Uterus (tissue), 4 donors: ENCODE results near the gene LLGL2. TPM values are rescaled to one million over a fixed set of nuclear protein-coding genes. Genes with fewer than 3 reads are reported as not detected.

Experiments
- DNase-seq, 2 donors: peaks; one replicate each; pipeline ENCODE4 v3.0.0-alpha.2; 2019 to 2020
- H3K27ac ChIP-seq, 2 donors: fragments of 200-600 bp; sonication (generic); 1 replicate in 1 of 2; 2 replicates in 1 of 2; pipeline ENCODE4 v1.5.1; 2016 to 2018
- H3K27me3 ChIP-seq, 2 donors: fragments of 200-600 bp; sonication (generic); one replicate each; pipeline ENCODE4 v1.5.1; 2018 to 2019; ENCODE audit warnings: control low read depth in 1 of 2
- H3K36me3 ChIP-seq, 2 donors: fragments of 200-600 bp; sonication (generic); one replicate each; pipeline ENCODE4 v1.5.1; 2019; ENCODE audit warnings: control low read depth in 1 of 2
- H3K4me1 ChIP-seq, 2 donors: fragments of 200-600 bp; sonication (generic); one replicate each; pipeline ENCODE4 v1.5.1; 2018 to 2019; ENCODE audit warnings: control low read depth in 1 of 2
- H3K4me3 ChIP-seq, 2 donors: fragments of 200-600 bp; sonication (generic); 1 replicate in 1 of 2; 2 replicates in 1 of 2; pipeline ENCODE4 v1.5.1; 2018 to 2019; ENCODE audit warnings: mild to moderate bottlenecking in 1 of 2
- H3K9me3 ChIP-seq, 2 donors: fragments of 200-600 bp; sonication (generic); one replicate each; pipeline ENCODE4 v1.5.1; 2019; ENCODE audit warnings: control low read depth in 1 of 2
- POLR2A ChIP-seq, 2 donors: fragments of 450-650 bp; IDR thresholded peaks; one replicate each; pipeline ENCODE4 v1.6.1; 2016; ENCODE audit warnings: antibody characterized with exemption in 2 of 2, mild to moderate bottlenecking in 1 of 2, moderate library complexity in 1 of 2
- intact Hi-C: fragments of 100-400 bp; cut with DNase I; formaldehyde crosslinking; loops from one replicate; pipeline ENCODE4 v1.15.1; 2023; ENCODE audit warnings: low total_unique reads
- total RNA-seq, 4 donors: library from RNA; depleted of rRNA in 3 of 4; stranded (reverse); fragments of >200 nt in 3 of 4; gene quantifications; one replicate each; pipeline versions ENCODE4 v1.1.0 to v1.2.4, GENCODE V29; 2014 to 2023
- TF ChIP-seq, protein P1 (sequence below), 4 experiments: fragments of 200-600 bp in 2 of 4; fragments of 450-650 bp in 2 of 4; sonication (generic) in 2 of 4; IDR thresholded peaks; one replicate each; pipeline ENCODE4 v1.5.1; 2016 to 2019; ENCODE audit warnings: antibody characterized with exemption in 4 of 4, mild to moderate bottlenecking in 2 of 4, moderate library complexity in 1 of 4
- donor health status: DM: yes; HTN: yes; CAD: no.

LLGL2 gene
- total RNA-seq, 4 donors from 2014 or later = 3.1 to 31.9 (median 14.0) TPM

DNA sequence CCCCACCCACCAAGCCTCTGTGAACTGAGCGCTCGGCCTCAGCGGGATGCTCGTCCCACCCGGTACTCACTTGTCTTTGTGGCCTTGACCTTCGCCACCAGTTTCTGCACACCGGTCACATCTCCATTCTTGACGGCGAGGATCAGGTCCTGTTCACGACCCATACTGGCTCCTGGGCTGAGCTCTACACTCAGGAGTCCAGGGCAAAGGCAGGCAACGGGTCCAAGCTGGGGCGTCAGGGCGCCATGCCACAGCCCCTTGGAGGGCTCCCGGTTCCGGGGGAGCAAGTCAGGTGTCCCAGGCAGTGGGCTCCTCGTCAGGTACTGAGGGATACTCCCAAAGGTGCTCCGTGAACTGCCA lies 11.9 kb upstream of the LLGL2 start:
- no peaks in the 10 kb centered on the region for H3K9me3 ChIP-seq
- no peaks in the 10 kb centered on the region for H3K27me3 ChIP-seq
- H3K4me1 ChIP-seq = peaks cover 7 to 27% of the 10 kb centered on the region in 2 donors
- intact Hi-C loops = no loop called here
- H3K4me3 ChIP-seq = peak overlapping the region; percentile 66 to 85
- DNase-seq = peak in 1 of 2 donors; percentile 23
- H3K27ac ChIP-seq = peak overlapping the region; percentile 91 to 93
- no peak for TF ChIP-seq POLR2A (IDR thresholded peaks at IDR 0.05)
- TF ChIP-seq, protein P1, sequence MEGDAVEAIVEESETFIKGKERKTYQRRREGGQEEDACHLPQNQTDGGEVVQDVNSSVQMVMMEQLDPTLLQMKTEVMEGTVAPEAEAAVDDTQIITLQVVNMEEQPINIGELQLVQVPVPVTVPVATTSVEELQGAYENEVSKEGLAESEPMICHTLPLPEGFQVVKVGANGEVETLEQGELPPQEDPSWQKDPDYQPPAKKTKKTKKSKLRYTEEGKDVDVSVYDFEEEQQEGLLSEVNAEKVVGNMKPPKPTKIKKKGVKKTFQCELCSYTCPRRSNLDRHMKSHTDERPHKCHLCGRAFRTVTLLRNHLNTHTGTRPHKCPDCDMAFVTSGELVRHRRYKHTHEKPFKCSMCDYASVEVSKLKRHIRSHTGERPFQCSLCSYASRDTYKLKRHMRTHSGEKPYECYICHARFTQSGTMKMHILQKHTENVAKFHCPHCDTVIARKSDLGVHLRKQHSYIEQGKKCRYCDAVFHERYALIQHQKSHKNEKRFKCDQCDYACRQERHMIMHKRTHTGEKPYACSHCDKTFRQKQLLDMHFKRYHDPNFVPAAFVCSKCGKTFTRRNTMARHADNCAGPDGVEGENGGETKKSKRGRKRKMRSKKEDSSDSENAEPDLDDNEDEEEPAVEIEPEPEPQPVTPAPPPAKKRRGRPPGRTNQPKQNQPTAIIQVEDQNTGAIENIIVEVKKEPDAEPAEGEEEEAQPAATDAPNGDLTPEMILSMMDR (IDR thresholded peaks at IDR 0.05) = no peak
- H3K36me3 ChIP-seq = no peaks in the 10 kb centered on the region

DNA sequence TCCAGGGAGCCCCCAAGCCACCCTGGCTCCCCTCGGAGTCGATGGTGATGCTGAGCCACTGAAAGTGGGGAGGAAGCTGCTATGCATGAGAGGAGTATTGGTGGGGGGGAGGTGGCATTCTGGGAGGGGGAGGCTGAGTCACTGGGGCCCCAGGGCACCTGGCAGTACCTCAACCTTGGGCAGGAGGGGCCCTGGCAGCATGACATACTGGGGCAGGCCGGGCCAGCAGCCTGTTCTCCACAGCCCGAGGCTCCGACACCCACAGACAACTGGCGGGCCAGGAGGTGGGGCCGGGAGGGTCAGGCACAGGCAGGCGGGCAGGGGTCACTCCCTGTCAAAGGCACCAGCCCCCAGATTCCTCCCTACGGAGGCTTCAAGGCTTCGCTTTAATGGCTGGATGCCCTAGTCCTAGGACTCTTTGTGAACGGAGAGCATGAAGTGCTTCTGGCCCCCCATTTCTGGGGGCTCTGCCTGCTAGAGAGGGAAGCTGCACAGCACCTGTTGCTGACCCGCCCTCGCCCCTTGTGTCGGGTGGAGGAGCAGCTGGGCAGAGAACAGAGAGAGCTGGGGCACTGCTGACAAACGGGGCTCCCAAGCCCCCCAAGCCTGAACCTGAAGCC lies 11.1 kb upstream of the LLGL2 start:
- TF ChIP-seq, protein P1 (IDR thresholded peaks at IDR 0.05) = no peak
- TF ChIP-seq POLR2A (IDR thresholded peaks at IDR 0.05) = no peak
- peak overlapping the region; percentile 66 to 85 for H3K4me3 ChIP-seq
- DNase-seq = peak in 1 of 2 donors; percentile 38
- no peaks in the 10 kb centered on the region for H3K27me3 ChIP-seq
- no peaks in the 10 kb centered on the region for H3K36me3 ChIP-seq
- peak overlapping the region; percentile 91 to 93 for H3K27ac ChIP-seq
- intact Hi-C loops = no loop called here
- peaks cover 7 to 23% of the 10 kb centered on the region in 2 donors for H3K4me1 ChIP-seq
- H3K9me3 ChIP-seq = no peaks in the 10 kb centered on the region

DNA sequence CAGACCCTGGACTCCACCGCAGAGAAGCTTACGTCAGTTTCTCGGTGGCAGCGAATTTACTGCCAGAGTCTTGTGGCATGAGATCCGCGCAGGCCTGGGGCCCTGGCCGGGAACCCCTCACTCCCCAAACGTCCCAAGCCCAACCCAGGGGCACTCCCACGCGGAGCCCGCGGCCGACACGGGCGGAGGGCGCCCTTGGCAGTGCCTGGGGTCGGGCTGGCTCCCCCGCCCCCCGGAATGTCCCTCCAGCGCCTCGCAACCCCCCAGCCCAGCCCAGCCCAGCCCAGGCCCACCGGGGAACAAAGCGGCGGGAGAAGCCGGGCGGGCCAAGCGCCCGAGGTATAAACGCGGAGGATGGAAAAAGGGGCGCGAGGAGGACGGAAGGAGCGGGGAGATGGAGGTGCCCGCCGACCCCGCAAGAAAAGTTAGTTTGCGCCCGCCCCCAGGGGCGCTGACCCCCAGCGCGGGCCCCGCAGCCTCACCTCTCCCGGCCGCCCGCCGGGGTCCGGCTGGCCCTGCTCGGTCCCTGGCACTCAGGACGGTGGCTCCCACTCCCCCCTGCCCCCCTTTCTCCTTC lies 10.5 kb upstream of the LLGL2 start:
- Histone ChIP-seq H3K4me3 (peak overlapping the region; percentile 66 to 85), H3K27me3 (no peaks in the 10 kb centered on the region), H3K9me3 (no peaks in the 10 kb centered on the region), H3K4me1 (peaks cover 7 to 22% of the 10 kb centered on the region in 2 donors), H3K36me3 (no peaks in the 10 kb centered on the region), H3K27ac (peak overlapping the region; percentile 91 to 93)
- intact Hi-C loops = loop anchor here (5.0 kb wide), 2 partner anchors 88 to 228 kb away; partner anchors contain the start of gene SLC25A19
- TF ChIP-seq, protein P1 (IDR thresholded peaks at IDR 0.05) = no peak
- TF ChIP-seq POLR2A (IDR thresholded peaks at IDR 0.05) = peak; percentile 42 to 61
- DNase-seq = peak; percentile 51 to 55

DNA sequence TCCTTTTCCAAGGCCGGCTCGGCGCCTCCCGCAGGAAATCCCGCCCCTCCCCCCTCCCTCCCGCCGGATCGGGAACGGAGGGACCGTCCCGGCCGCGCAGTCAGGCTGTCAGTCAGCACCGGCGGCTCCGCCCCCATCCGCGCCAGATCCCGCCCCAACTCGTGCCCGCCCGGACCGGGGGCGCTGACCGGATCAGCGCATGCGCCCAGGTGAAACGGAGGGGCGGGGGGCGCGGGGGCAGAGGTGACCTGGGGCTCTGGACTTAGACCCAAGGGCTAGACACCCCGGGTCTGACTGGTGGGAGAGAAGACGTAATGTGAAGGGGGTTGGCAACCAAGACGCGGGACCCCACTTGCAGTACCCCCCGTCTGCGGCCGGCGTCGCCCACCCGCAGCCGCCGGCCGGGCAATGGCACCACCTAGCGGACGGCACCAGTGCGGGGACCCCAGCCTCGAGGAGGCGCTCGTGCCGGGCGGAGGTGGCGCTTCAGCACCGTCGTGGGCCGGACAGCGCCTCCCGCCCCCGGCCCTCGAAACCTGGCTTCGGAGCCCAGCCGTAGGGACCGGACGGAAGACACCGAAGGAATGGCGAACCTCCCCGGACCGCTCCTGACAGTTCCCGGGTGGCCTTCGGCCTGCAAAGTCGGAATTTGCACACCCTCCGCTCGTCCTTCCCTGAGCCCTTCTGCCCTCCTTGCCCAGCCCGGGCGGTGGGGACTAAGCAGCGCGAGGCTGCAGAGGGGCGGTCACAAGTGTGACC lies 9.8 kb upstream of the LLGL2 start, which contains the start of gene CASKIN2:
CASKIN2 (minus strand) TSS at position 42 of the 759 bp plus-strand sequence. CDS start 1,733 bp downstream, outside the sequence.
- peak; percentile 97 to 98 for DNase-seq
- intact Hi-C loops = loop anchor here (5.0 kb wide), 2 partner anchors 88 to 228 kb away; partner anchors contain the start of gene SLC25A19

More for the DNA sequence above, 9.8 kb upstream of the LLGL2 start, which contains the start of gene CASKIN2:
- no peaks in the 10 kb centered on the region for H3K27me3 ChIP-seq
- TF ChIP-seq POLR2A (IDR thresholded peaks at IDR 0.05) = no peak
- TF ChIP-seq, protein P1 (IDR thresholded peaks at IDR 0.05) = peak; percentile 95 to 100 (median 98)
- H3K4me1 ChIP-seq = peaks cover 7 to 22% of the 10 kb centered on the region in 2 donors
- no peaks in the 10 kb centered on the region for H3K9me3 ChIP-seq
- peak within 1 kb of the TSS; percentile 66 to 85 for H3K4me3 ChIP-seq
- H3K36me3 ChIP-seq = no peaks in the 10 kb centered on the region
- H3K27ac ChIP-seq = peak within 1 kb of the TSS; percentile 91 to 93
